ENCODE measurements around the gene PREX1. TPM values are rescaled to one million over a fixed set of nuclear protein-coding genes. Genes with fewer than 3 reads are reported as not detected.

PREX1 gene
- total RNA-seq, 2 donors from 2014 or later: 11.5 to 21.7 TPM

- H3K27me3 ChIP-seq: no peaks in the 10 kb centered on the region
- DNase-seq (ENCODE audit: low spot score): no peak
These were observed 22.5 kb downstream of the PREX1 start for GRCh38 chr20:48805286-48805685.

DNA sequence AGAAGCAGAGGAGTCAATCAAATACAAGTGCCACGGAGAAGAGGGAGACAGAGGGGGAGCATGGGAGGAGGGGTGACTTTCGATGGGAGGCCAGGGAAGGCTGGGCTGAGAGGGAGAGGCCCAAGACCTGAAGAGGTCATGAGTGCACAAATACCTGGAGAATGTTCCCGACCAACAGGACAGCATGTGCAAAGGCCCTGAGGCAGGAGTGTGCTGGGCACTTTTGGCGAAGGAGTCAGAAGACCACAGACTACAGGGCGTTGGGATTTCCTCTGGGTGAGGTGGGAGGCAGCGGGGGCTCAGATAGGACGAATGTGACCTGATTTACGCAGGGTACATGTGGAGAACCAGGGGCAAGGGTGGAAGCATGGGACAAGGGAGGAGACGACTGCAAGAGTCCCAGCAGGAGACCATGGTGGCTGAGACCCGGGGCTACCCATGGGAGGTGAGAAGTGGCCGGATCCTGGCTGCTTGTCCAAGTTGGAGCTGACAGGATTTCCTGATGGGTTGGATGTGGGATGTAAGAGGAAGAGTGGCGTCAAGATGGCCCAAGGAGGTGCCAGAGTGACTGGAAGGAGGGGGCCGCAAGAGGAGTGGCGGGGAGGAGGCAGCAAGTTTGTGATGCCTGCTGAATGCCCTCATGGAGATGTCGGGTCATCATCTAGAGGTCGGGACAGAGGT, 23.4 kb downstream of the PREX1 start:
- no peak overlapping the region for H3K4me3 ChIP-seq
- H3K36me3 ChIP-seq: no peaks in the 10 kb centered on the region
- TF ChIP-seq, protein P1, sequence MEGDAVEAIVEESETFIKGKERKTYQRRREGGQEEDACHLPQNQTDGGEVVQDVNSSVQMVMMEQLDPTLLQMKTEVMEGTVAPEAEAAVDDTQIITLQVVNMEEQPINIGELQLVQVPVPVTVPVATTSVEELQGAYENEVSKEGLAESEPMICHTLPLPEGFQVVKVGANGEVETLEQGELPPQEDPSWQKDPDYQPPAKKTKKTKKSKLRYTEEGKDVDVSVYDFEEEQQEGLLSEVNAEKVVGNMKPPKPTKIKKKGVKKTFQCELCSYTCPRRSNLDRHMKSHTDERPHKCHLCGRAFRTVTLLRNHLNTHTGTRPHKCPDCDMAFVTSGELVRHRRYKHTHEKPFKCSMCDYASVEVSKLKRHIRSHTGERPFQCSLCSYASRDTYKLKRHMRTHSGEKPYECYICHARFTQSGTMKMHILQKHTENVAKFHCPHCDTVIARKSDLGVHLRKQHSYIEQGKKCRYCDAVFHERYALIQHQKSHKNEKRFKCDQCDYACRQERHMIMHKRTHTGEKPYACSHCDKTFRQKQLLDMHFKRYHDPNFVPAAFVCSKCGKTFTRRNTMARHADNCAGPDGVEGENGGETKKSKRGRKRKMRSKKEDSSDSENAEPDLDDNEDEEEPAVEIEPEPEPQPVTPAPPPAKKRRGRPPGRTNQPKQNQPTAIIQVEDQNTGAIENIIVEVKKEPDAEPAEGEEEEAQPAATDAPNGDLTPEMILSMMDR (IDR thresholded peaks at IDR 0.05): no peak
- H3K27ac ChIP-seq: no peak overlapping the region
- no peaks in the 10 kb centered on the region for H3K9me3 ChIP-seq
- no peaks in the 10 kb centered on the region for H3K27me3 ChIP-seq
- peaks cover 0 to 46% of the 10 kb centered on the region in 2 donors for H3K4me1 ChIP-seq
- no peak for DNase-seq (ENCODE audit: low spot score)

More at GRCh38 chr20:48805286-48805685, 22.5 kb downstream of the PREX1 start:
- no peaks in the 10 kb centered on the region for H3K36me3 ChIP-seq
- H3K27ac ChIP-seq: no peak overlapping the region
- no peak overlapping the region for H3K4me3 ChIP-seq
- TF ChIP-seq, protein P1 (IDR thresholded peaks at IDR 0.05): no peak
- no peaks in the 10 kb centered on the region for H3K9me3 ChIP-seq
- H3K4me1 ChIP-seq: peaks cover 0 to 38% of the 10 kb centered on the region in 2 donors

- Histone ChIP-seq H3K27ac (no peak overlapping the region), H3K4me3 (no peak overlapping the region), H3K36me3 (no peaks in the 10 kb centered on the region), H3K27me3 (no peaks in the 10 kb centered on the region), H3K9me3 (no peaks in the 10 kb centered on the region), H3K4me1 (peaks cover 0 to 55% of the 10 kb centered on the region in 2 donors)
- DNase-seq (ENCODE audit: low spot score): no peak
- TF ChIP-seq, protein P1 (IDR thresholded peaks at IDR 0.05): no peak
These were observed 24.4 kb downstream of the PREX1 start for GRCh38 chr20:48803176-48804053.

GRCh38 chr20:48802647-48803046, 25.2 kb downstream of the PREX1 start:
- Histone ChIP-seq H3K9me3 (no peaks in the 10 kb centered on the region), H3K4me1 (peaks cover 0 to 50% of the 10 kb centered on the region in 2 donors), H3K4me3 (no peak overlapping the region), H3K27me3 (no peaks in the 10 kb centered on the region), H3K36me3 (no peaks in the 10 kb centered on the region), H3K27ac (no peak overlapping the region)
- DNase-seq (ENCODE audit: low spot score): no peak
- TF ChIP-seq, protein P1 (IDR thresholded peaks at IDR 0.05): no peak

GRCh38 chr20:48802216-48802615, 25.6 kb downstream of the PREX1 start:
- Histone ChIP-seq H3K4me3 (no peak overlapping the region), H3K4me1 (peaks cover 0 to 50% of the 10 kb centered on the region in 2 donors), H3K27me3 (no peaks in the 10 kb centered on the region), H3K36me3 (no peaks in the 10 kb centered on the region), H3K9me3 (no peaks in the 10 kb centered on the region), H3K27ac (no peak overlapping the region)
- TF ChIP-seq, protein P1 (IDR thresholded peaks at IDR 0.05): no peak
- no peak for DNase-seq (ENCODE audit: low spot score)
